SK-N-SH treated with all-trans-retinoic acid at 6 μM for 48 hours (cell line): ENCODE results near the gene JUN.

Source experiments
- ATAC-seq: fragments of 200-7000 bp; cut with Tn5 transposase; 3 replicates; pipeline ENCODE4 v1.9.1; 2020; ENCODE audit warnings: mild to moderate bottlenecking, moderate library complexity
- ARNTL ChIP-seq: fragments of 450-650 bp; formaldehyde crosslinking; IDR thresholded peaks from 2 replicates; pipeline ENCODE4 v1.5.0; 2020; ENCODE audit warnings: low read depth, mild to moderate bottlenecking, moderate library complexity, borderline replicate concordance
- BACH2 ChIP-seq: fragments of 250-450 bp; sonication (Bioruptor Pico); IDR thresholded peaks from 2 replicates; pipeline ENCODE4 v1.9.0; 2021; ENCODE audit warnings: mild to moderate bottlenecking, borderline replicate concordance
- CREB5 ChIP-seq: fragments of 250-450 bp; sonication (Bioruptor Pico); IDR thresholded peaks from 2 replicates; pipeline ENCODE4 v1.5.1; 2020; ENCODE audit warnings: low read depth, mild to moderate bottlenecking, moderate library complexity
- CSDC2 ChIP-seq: fragments of 250-450 bp; sonication (Bioruptor Pico); IDR thresholded peaks from 2 replicates; pipeline ENCODE4 v1.5.0; 2020; ENCODE audit warnings: mild to moderate bottlenecking, moderate library complexity
- CSRNP3 ChIP-seq: fragments of 250-450 bp; sonication (Bioruptor Pico); IDR thresholded peaks from 2 replicates; pipeline ENCODE4 v1.5.1; 2021; ENCODE audit warnings: mild to moderate bottlenecking, moderate library complexity
- ESRRG ChIP-seq: fragments of 250-450 bp; sonication (Bioruptor Pico); IDR thresholded peaks from 2 replicates; pipeline ENCODE4 v1.6.1; 2021; ENCODE audit warnings: mild to moderate bottlenecking
- GLIS3 ChIP-seq: fragments of 250-450 bp; sonication (Bioruptor Pico); IDR thresholded peaks from 2 replicates; pipeline ENCODE4 v1.5.0; 2020; ENCODE audit warnings: mild to moderate bottlenecking, moderate library complexity
- OSR1 ChIP-seq: fragments of 250-450 bp; sonication (Bioruptor Pico); IDR thresholded peaks from 2 replicates; pipeline ENCODE4 v1.8.0; 2022; ENCODE audit warnings: moderate library complexity, mild to moderate bottlenecking, inconsistent platforms
- PATZ1 ChIP-seq: fragments of 250-450 bp; sonication (Bioruptor Pico); IDR thresholded peaks from 2 replicates; pipeline ENCODE4 v1.8.0; 2020; ENCODE audit warnings: mild to moderate bottlenecking, moderate library complexity, borderline replicate concordance
- PPARA ChIP-seq: fragments of 250-450 bp; sonication (Bioruptor Pico); IDR thresholded peaks from 2 replicates; pipeline ENCODE4 v1.5.0; 2020; ENCODE audit warnings: mild to moderate bottlenecking, borderline replicate concordance
- RARB ChIP-seq: fragments of 250-450 bp; sonication (Bioruptor Pico); IDR thresholded peaks from 2 replicates; pipeline ENCODE4 v1.8.0; 2021; ENCODE audit warnings: mild to moderate bottlenecking, moderate library complexity
- SNAI2 ChIP-seq: fragments of 250-450 bp; sonication (Bioruptor Pico); IDR thresholded peaks from 2 replicates; pipeline ENCODE4 v1.5.0; 2020; ENCODE audit warnings: mild to moderate bottlenecking, moderate library complexity
- TCF4 ChIP-seq: fragments of 250-450 bp; sonication (Bioruptor Pico); IDR thresholded peaks from 2 replicates; pipeline ENCODE4 v1.8.0; 2021; ENCODE audit warnings: mild to moderate bottlenecking, moderate library complexity, borderline replicate concordance
- TSHZ2 ChIP-seq: fragments of 250-450 bp; sonication (Bioruptor Pico); IDR thresholded peaks from 2 replicates; pipeline ENCODE4 v1.5.0; 2020; ENCODE audit warnings: mild to moderate bottlenecking, moderate library complexity
- ZC3H10 ChIP-seq: fragments of 250-450 bp; sonication (Bioruptor Pico); IDR thresholded peaks from 2 replicates; pipeline ENCODE4 v1.5.1; 2021; ENCODE audit warnings: mild to moderate bottlenecking, moderate library complexity
- ZFP3 ChIP-seq: fragments of 250-450 bp; sonication (Bioruptor Pico); IDR thresholded peaks from 2 replicates; pipeline ENCODE4 v1.5.0; 2020; ENCODE audit warnings: mild to moderate bottlenecking, moderate library complexity
- ZFP30 ChIP-seq: fragments of 450-650 bp; formaldehyde crosslinking; IDR thresholded peaks from 2 replicates; pipeline ENCODE4 v1.5.0; 2022; ENCODE audit warnings: mild to moderate bottlenecking, moderate library complexity
- ZNF565 ChIP-seq: fragments of 450-650 bp; formaldehyde crosslinking; conservative IDR thresholded peaks from 2 replicates; pipeline ENCODE4 v1.5.0; 2020; ENCODE audit warnings: low read depth, mild to moderate bottlenecking, moderate library complexity
- ZNF70 ChIP-seq: fragments of 450-650 bp; formaldehyde crosslinking; IDR thresholded peaks from 2 replicates; pipeline ENCODE4 v1.5.0; 2020; ENCODE audit warnings: mild to moderate bottlenecking, moderate library complexity
- ZNF8 ChIP-seq: fragments of 450-650 bp; formaldehyde crosslinking; IDR thresholded peaks from 2 replicates; pipeline ENCODE4 v1.5.0; 2020; ENCODE audit warnings: mild to moderate bottlenecking, moderate library complexity

Gene JUN

GRCh38 chr1:58827298-58827697, 43.5 kb upstream of the JUN start:
- no peak for ATAC-seq
- no peak for TF ChIP-seq ZC3H10 (CRISPR knock-in tag)
- TF ChIP-seq CSDC2 (CRISPR knock-in tag): no peak
- TF ChIP-seq OSR1 (CRISPR knock-in tag): no peak
- TF ChIP-seq ZNF565 (CRISPR knock-in tag): no peak
- TF ChIP-seq PATZ1 (CRISPR knock-in tag): no peak
- TF ChIP-seq ZFP30: no peak
- no peak for TF ChIP-seq GLIS3
- TF ChIP-seq ARNTL (CRISPR knock-in tag): no peak
- no peak for TF ChIP-seq PPARA (CRISPR knock-in tag)
- TF ChIP-seq, all 23 proteins: peak for 0

GRCh38 chr1:58824753-58825389, 41.0 kb upstream of the JUN start:
- TF ChIP-seq ZNF70 (CRISPR knock-in tag) (no peak), CSRNP3 (CRISPR knock-in tag) (no peak), ZNF8 (CRISPR knock-in tag) (no peak), ZFP3 (no peak), ESRRG (no peak), OSR1 (CRISPR knock-in tag) (no peak), CREB5 (CRISPR knock-in tag) (no peak)
- ATAC-seq: no peak

GRCh38 chr1:58823481-58824010, 39.7 kb upstream of the JUN start:
- no peak for TF ChIP-seq ZNF565 (CRISPR knock-in tag)
- no peak for TF ChIP-seq BACH2
- no peak for TF ChIP-seq ZC3H10 (CRISPR knock-in tag)
- no peak for TF ChIP-seq CREB5 (CRISPR knock-in tag)
- no peak for TF ChIP-seq CSRNP3 (CRISPR knock-in tag)
- no peak for TF ChIP-seq ESRRG
- no peak for TF ChIP-seq PATZ1 (CRISPR knock-in tag)
- TF ChIP-seq TCF4 (CRISPR knock-in tag): no peak
- TF ChIP-seq SNAI2: no peak
- no peak for TF ChIP-seq TSHZ2 (CRISPR knock-in tag)
- no peak for TF ChIP-seq CSDC2 (CRISPR knock-in tag)
- TF ChIP-seq RARB (CRISPR knock-in tag): no peak
- TF ChIP-seq, all 23 proteins: peak for 0
- ATAC-seq: peak; percentile 78
